Osteocyte (in vitro differentiated cells): ENCODE measurements around the gene PIGW. TPM values are rescaled to one million over a fixed set of nuclear protein-coding genes. Genes with fewer than 3 reads are reported as not detected.
"Not testable (repeated sequence)": the region's sequence is repeated elsewhere in the genome, so short reads cannot be mapped to it uniquely, and the experiment has no call there.

ENCODE experiments used
- DNase-seq: peaks from one replicate; pipeline ENCODE4 v3.0.0; 2021; ENCODE audit warnings: mixed read lengths; ENCODE audit not compliant: unreplicated experiment; ENCODE audit errors: extremely low spot score
- H3K27ac Mint-ChIP-seq: one replicate; pipeline ENCODE4 v1.8.0; 2021; ENCODE audit warnings: mild to moderate bottlenecking, mixed read lengths; ENCODE audit not compliant: unreplicated experiment
- H3K27me3 Mint-ChIP-seq: one replicate; pipeline ENCODE4 v1.8.0; 2021; ENCODE audit warnings: mixed read lengths; ENCODE audit not compliant: unreplicated experiment
- H3K36me3 Mint-ChIP-seq: one replicate; pipeline ENCODE4 v1.8.0; 2021; ENCODE audit warnings: mixed read lengths; ENCODE audit not compliant: unreplicated experiment
- H3K4me1 Mint-ChIP-seq: one replicate; pipeline ENCODE4 v1.8.0; 2021; ENCODE audit warnings: mixed read lengths; ENCODE audit not compliant: unreplicated experiment
- H3K4me3 Mint-ChIP-seq: one replicate; pipeline ENCODE4 v1.8.0; 2021; ENCODE audit warnings: mild to moderate bottlenecking, moderate library complexity, mixed read lengths; ENCODE audit not compliant: unreplicated experiment
- H3K9me3 Mint-ChIP-seq: one replicate; pipeline ENCODE4 v1.8.0; 2021; ENCODE audit warnings: mixed read lengths; ENCODE audit not compliant: unreplicated experiment
- CTCF ChIP-seq: fragments of 200-600 bp; sonication (generic); IDR thresholded peaks from 2 replicates; pipeline ENCODE4 v1.5.0; 2021; ENCODE audit warnings: antibody characterized with exemption, mild to moderate bottlenecking, moderate library complexity
- total RNA-seq: library from RNA; stranded (reverse); gene quantifications from 2 replicates; pipeline ENCODE4 v1.2.1, GENCODE V29; 2021

Gene PIGW
- total RNA-seq, 1 donor from 2014 or later, result 9.7 TPM

- no peaks in the 10 kb centered on the region for H3K4me1 Mint-ChIP-seq
- H3K36me3 Mint-ChIP-seq, result peaks cover 19% of the 10 kb centered on the region
Observed at GRCh38 chr17:36504156-36504545, 30.6 kb upstream of the PIGW start.

GRCh38 chr17:36505171-36505570, 29.6 kb upstream of the PIGW start:
- H3K4me1 Mint-ChIP-seq, result no peaks in the 10 kb centered on the region
- H3K27ac Mint-ChIP-seq, result no peak overlapping the region
- TF ChIP-seq CTCF, result no peak
- H3K9me3 Mint-ChIP-seq, result no peaks in the 10 kb centered on the region
- H3K36me3 Mint-ChIP-seq, result peaks cover 19% of the 10 kb centered on the region
- no peak overlapping the region for H3K4me3 Mint-ChIP-seq
- no peak for DNase-seq
- no peaks in the 10 kb centered on the region for H3K27me3 Mint-ChIP-seq

More at GRCh38 chr17:36504156-36504545, 30.6 kb upstream of the PIGW start:
- no peaks in the 10 kb centered on the region for H3K27me3 Mint-ChIP-seq
- no peaks in the 10 kb centered on the region for H3K9me3 Mint-ChIP-seq
- no peak for DNase-seq
- H3K27ac Mint-ChIP-seq, result no peak overlapping the region
- no peak for TF ChIP-seq CTCF
- H3K4me3 Mint-ChIP-seq, result no peak overlapping the region

DNA sequence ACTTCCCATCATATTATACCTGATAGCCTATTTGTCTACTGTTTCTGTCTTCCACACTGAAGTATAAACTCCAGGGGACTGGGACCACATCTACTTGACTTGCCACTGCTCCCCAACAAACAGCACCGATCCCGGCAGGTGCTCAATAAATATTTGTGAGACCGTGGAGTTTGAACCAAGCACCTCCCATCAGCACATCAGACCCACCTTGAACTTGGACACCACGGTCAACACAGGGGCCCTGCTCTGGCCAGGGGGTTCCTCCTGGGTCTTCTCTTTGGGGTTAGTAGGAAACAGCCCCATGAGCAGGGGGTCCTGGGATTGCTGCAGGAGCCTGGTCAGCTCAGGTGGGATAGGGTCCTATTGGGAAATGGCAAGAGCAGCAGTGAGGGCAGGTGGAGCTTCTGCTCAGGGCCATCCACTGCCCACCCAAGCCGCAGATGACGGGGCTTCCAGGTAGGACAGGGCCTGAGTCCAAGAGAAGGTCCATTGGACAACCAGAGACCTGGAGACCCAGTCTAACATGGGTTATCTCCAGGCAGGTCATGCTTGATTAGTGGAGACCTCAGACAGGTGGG, 28.4 kb upstream of the PIGW start:
- Mint-ChIP-seq H3K27ac (no peak overlapping the region), H3K9me3 (no peaks in the 10 kb centered on the region), H3K4me1 (no peaks in the 10 kb centered on the region), H3K27me3 (no peaks in the 10 kb centered on the region), H3K4me3 (no peak overlapping the region), H3K36me3 (peaks cover 25% of the 10 kb centered on the region)
- no peak for TF ChIP-seq CTCF
- DNase-seq, result no peak

DNA sequence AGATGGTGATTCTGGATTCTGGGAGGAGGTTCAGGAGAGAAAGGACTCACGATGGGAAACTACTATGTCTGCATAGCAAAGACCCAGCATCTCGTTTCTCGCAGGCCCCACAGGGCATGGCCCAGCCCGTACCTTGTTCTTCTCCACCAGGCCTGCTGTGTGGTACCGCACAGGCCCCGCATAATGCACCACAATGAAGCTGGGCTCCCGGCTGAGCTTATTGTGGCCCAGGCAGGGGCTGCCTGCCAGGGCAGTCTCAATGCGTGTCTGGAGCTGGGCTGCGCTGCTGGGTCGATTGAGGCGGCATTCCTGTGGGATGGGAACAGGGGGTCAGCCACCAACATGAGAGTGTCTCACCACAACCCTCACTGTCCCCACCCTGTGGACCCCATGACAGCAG, 28.0 kb upstream of the PIGW start:
- Mint-ChIP-seq H3K27me3 (no peaks in the 10 kb centered on the region), H3K36me3 (peaks cover 25% of the 10 kb centered on the region), H3K9me3 (no peaks in the 10 kb centered on the region), H3K4me3 (no peak overlapping the region), H3K27ac (no peak overlapping the region), H3K4me1 (no peaks in the 10 kb centered on the region)
- TF ChIP-seq CTCF, result no peak
- no peak for DNase-seq

DNA sequence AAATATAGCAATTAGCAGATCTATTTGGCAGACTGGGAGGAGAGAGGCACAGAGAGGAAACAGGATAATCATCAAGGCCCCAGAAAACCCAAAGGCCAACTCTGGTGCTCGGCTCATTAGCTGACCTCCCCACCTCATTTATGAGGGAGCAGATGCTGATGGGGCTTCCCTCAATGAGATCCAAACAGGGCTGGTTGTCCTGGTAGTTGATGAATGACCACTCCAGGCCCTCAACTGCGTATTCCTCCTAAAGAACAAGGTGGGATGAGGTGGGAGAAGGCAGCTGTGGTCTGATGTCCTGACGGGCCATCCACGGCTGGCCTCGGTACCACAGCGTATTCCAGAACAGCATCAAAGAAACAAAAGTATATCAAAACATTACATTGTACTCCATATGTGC, 27.5 kb upstream of the PIGW start:
- peaks cover 23% of the 10 kb centered on the region for H3K36me3 Mint-ChIP-seq
- H3K27me3 Mint-ChIP-seq, result no peaks in the 10 kb centered on the region
- no peaks in the 10 kb centered on the region for H3K9me3 Mint-ChIP-seq
- no peak for DNase-seq
- H3K4me1 Mint-ChIP-seq, result no peaks in the 10 kb centered on the region
- no peak overlapping the region for H3K4me3 Mint-ChIP-seq
- H3K27ac Mint-ChIP-seq, result no peak overlapping the region
- TF ChIP-seq CTCF, result no peak

- not testable (repeated sequence) for H3K4me3 Mint-ChIP-seq, H3K27me3 Mint-ChIP-seq, H3K27ac Mint-ChIP-seq, H3K9me3 Mint-ChIP-seq, DNase-seq, H3K4me1 Mint-ChIP-seq
- peaks cover 17% of the 10 kb centered on the region for H3K36me3 Mint-ChIP-seq
Observed at GRCh38 chr17:36508439-36508838, 26.3 kb upstream of the PIGW start.
